Measurements from ENCODE around the gene ANKLE1.

The ANKLE1 gene

GRCh38 chr19:17324357-17325114 lies 42.8 kb downstream of the ANKLE1 start:
- TF ChIP-seq FOXP2 (optimal IDR thresholded peaks at IDR 0.05; ENCODE audit: borderline replicate concordance, extremely low read depth, extremely low read length, insufficient read depth), result no peak
- TF ChIP-seq TAF1 (IDR thresholded peaks at IDR 0.05; ENCODE audit: borderline replicate concordance, insufficient read depth, low read length), result no peak
- no peak for TF ChIP-seq SIN3A (IDR thresholded peaks at IDR 0.05; ENCODE audit: borderline replicate concordance, insufficient read depth, low read length)
- TF ChIP-seq POLR2AphosphoS5 (IDR thresholded peaks at IDR 0.05; ENCODE audit: low read depth, low read length), result no peak
- TF ChIP-seq REST (IDR thresholded peaks at IDR 0.05; ENCODE audit: insufficient read depth in 1 of 2, low read depth in 2 of 2, low read length in 2 of 2), result no peak

DNA sequence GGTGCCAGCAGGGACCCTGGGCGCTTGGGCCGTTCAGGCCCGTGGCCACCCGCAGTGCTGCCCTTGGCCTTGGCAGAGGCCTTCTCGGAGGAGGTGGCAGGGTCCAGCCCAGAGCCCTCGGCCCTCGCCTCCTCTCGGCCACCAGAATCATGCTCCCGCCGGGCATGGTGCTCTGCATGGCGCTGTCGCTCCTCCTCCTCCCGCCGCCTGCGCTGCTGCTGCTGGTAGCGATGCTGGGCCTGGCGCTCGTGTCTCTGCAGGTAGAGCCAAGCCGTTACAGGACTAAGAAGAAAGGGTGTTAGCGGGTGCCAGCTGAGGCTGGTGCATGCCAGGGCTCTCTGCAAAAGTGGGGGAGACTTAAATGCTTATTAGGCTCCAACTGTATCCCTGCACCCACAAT lies 43.4 kb downstream of the ANKLE1 start:
- no peak for TF ChIP-seq REST (IDR thresholded peaks at IDR 0.05; ENCODE audit: insufficient read depth in 1 of 2, low read depth in 2 of 2, low read length in 2 of 2)
- no peak for TF ChIP-seq FOXP2 (optimal IDR thresholded peaks at IDR 0.05; ENCODE audit: borderline replicate concordance, extremely low read depth, extremely low read length, insufficient read depth)
- no peak for TF ChIP-seq TAF1 (IDR thresholded peaks at IDR 0.05; ENCODE audit: borderline replicate concordance, insufficient read depth, low read length)
- no peak for TF ChIP-seq POLR2AphosphoS5 (IDR thresholded peaks at IDR 0.05; ENCODE audit: low read depth, low read length)
- TF ChIP-seq SIN3A (IDR thresholded peaks at IDR 0.05; ENCODE audit: borderline replicate concordance, insufficient read depth, low read length), result no peak

- TF ChIP-seq REST (IDR thresholded peaks at IDR 0.05; ENCODE audit: insufficient read depth in 1 of 2, low read depth in 2 of 2, low read length in 2 of 2) (no peak), TAF1 (IDR thresholded peaks at IDR 0.05; ENCODE audit: borderline replicate concordance, insufficient read depth, low read length) (no peak), POLR2AphosphoS5 (IDR thresholded peaks at IDR 0.05; ENCODE audit: low read depth, low read length) (no peak), FOXP2 (optimal IDR thresholded peaks at IDR 0.05; ENCODE audit: borderline replicate concordance, extremely low read depth, extremely low read length, insufficient read depth) (no peak), SIN3A (IDR thresholded peaks at IDR 0.05; ENCODE audit: borderline replicate concordance, insufficient read depth, low read length) (no peak)
Measured at GRCh38 chr19:17325881-17326594, 44.3 kb downstream of the ANKLE1 start.

- no peak for TF ChIP-seq SIN3A (IDR thresholded peaks at IDR 0.05; ENCODE audit: borderline replicate concordance, insufficient read depth, low read length)
- TF ChIP-seq REST (IDR thresholded peaks at IDR 0.05; ENCODE audit: insufficient read depth in 1 of 2, low read depth in 2 of 2, low read length in 2 of 2), result no peak
- TF ChIP-seq TAF1 (IDR thresholded peaks at IDR 0.05; ENCODE audit: borderline replicate concordance, insufficient read depth, low read length), result no peak
- no peak for TF ChIP-seq FOXP2 (optimal IDR thresholded peaks at IDR 0.05; ENCODE audit: borderline replicate concordance, extremely low read depth, extremely low read length, insufficient read depth)
- no peak for TF ChIP-seq POLR2AphosphoS5 (IDR thresholded peaks at IDR 0.05; ENCODE audit: low read depth, low read length)
Measured at GRCh38 chr19:17326595-17326966, 44.9 kb downstream of the ANKLE1 start.
